GM10847 (cell line): ENCODE data around the gene SLC39A13.

ENCODE experiments used
- POLR2A ChIP-seq: IDR thresholded peaks from 2 replicates; pipeline ENCODE4 v1.6.1; 2011; ENCODE audit not compliant: insufficient read length; ENCODE audit errors: extremely low read depth

Gene SLC39A13

GRCh38 chr11:47408598-47409439 is 429 bp downstream of the SLC39A13 start:
- no peak for TF ChIP-seq POLR2A

GRCh38 chr11:47409440-47410369 is 1.3 kb downstream of the SLC39A13 start:
- TF ChIP-seq POLR2A: no peak

GRCh38 chr11:47410370-47411264 is 2.2 kb downstream of the SLC39A13 start:
- no peak for TF ChIP-seq POLR2A

- TF ChIP-seq POLR2A: no peak
Observed at GRCh38 chr11:47411884-47412746, 3.7 kb downstream of the SLC39A13 start.

GRCh38 chr11:47413351-47413750 is 5.0 kb downstream of the SLC39A13 start:
- no peak for TF ChIP-seq POLR2A

- no peak for TF ChIP-seq POLR2A
Observed at GRCh38 chr11:47413908-47414684, 5.7 kb downstream of the SLC39A13 start.

- TF ChIP-seq POLR2A: no peak
Observed at GRCh38 chr11:47414685-47415070, 6.3 kb downstream of the SLC39A13 start.

- no peak for TF ChIP-seq POLR2A
Observed at GRCh38 chr11:47415091-47415854, 6.9 kb downstream of the SLC39A13 start.

- TF ChIP-seq POLR2A: no peak
Observed at GRCh38 chr11:47415949-47416472, 7.6 kb downstream of the SLC39A13 start.

- TF ChIP-seq POLR2A: no peak
Observed at GRCh38 chr11:47417712-47418111, 9.3 kb downstream of the SLC39A13 start.

GRCh38 chr11:47418454-47419259 is 10.3 kb downstream of the SLC39A13 start:
- no peak for TF ChIP-seq POLR2A

GRCh38 chr11:47425611-47426010 is 17.2 kb downstream of the SLC39A13 start:
- TF ChIP-seq POLR2A: no peak
